ENCODE data around the gene COL18A1. TPM values are rescaled to one million over a fixed set of nuclear protein-coding genes. Genes with fewer than 3 reads are reported as not detected.
"Not testable (repeated sequence)": the region's sequence is repeated elsewhere in the genome, so short reads cannot be mapped to it uniquely, and the experiment has no call there.

COL18A1 gene
- total RNA-seq, 1 donor from 2014 or later = 6.4 TPM

DNA sequence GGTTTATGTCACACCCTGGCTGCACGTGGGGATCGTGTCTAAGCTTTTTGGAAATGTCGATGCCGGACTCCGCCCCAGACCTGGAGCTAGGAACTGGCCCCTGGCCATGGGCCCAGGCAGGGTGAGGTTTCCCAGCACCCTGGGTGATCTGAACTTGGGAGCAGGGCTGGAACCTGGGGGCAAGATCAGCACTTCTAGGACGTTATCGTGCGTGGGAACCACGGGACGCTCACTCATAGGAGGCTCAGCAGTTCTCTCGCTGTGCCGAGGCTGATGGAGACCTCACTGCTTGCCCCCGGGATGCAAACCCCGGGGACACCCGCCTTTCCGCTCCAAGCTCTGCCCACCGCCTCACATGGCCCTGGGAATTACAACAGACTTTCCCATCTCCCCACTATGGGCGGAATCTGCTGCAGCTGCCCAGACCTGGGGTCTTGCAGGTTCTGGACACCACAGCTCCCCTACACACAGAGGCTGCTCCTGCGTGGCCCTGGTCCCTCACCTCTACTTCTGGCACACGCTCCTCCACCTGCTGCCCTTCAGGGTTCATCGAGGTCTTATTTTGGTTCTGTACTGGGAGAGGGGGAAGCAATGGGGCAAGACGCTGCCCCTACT, 35.9 kb downstream of the COL18A1 start:
- intact Hi-C loops (cut with micrococcal nuclease) = no loop called here

GRCh38 chr21:45441431-45442255, 36.7 kb downstream of the COL18A1 start:
- intact Hi-C loops (cut with micrococcal nuclease) = no loop called here

DNA sequence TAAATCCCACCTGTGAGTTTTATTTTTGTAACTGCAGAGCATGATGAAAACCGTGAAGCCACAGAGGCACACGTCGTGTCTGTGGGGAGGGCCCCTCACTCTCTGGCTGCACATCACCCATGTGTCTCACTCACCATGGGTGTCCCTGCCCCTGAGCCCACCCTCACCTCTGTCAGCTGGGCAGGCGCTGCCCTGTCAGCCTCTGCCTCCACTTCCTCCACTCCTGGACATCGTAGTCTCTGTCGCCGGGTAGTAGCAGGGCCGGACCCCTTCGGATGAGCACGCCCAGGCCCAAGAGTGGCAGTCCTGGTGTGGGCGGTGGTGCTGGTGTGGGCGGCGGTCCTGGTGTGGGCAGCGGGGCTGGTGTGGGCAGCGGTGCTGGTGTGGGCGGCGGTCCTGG, 37.3 kb downstream of the COL18A1 start:
- intact Hi-C loops (cut with micrococcal nuclease) = no loop called here

- intact Hi-C loops (cut with micrococcal nuclease) = not testable (repeated sequence)
These were observed 38.0 kb downstream of the COL18A1 start for GRCh38 chr21:45442686-45443594.

GRCh38 chr21:45443595-45444181, 38.7 kb downstream of the COL18A1 start:
- intact Hi-C loops (cut with micrococcal nuclease) = no loop called here

GRCh38 chr21:45444385-45444784, 39.4 kb downstream of the COL18A1 start:
- intact Hi-C loops (cut with micrococcal nuclease) = no loop called here

- intact Hi-C loops (cut with micrococcal nuclease) = no loop called here
These were observed 40.4 kb downstream of the COL18A1 start for GRCh38 chr21:45445369-45445768.

DNA sequence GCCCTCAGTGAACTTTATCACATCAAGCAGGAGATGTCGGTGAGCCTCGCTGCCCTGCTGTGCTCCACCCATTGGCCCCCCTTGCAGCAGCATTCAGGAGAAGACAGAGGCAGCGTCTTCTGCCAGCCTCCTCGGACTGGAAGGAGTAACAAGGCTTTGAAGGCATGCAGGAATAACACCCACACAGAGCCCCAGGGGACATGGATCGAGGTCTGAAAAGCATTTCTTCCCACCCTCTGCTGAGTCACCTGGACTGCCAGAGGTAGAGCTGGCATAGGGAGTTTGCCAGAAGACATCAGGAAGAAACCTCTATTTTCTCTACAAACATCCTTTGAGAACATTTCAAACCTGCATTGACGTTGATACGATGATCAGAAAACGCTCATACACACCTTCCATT, 42.9 kb downstream of the COL18A1 start:
- intact Hi-C loops (cut with micrococcal nuclease) = no loop called here

DNA sequence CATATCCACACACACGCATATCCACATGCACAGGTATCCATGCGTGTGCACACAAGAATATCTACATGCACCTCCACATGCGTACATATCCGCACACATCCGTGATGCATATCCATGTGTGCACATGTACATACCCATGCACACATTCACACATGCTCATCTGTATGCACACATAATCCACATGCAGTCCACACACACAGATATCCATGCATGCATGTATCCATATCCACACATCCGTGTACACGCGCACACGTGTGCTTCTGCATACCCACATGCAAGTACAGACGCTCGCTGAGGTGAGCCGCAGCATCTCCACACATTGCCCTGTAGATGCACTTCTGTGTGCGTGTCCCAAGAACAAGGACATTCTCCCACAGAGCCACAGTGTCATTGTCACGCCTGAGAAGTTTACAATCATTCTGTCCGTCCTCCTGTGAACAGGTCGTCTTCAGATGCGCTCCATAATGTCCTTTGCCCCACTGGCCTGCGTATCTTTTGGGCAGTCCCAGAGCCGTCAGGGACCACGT, 43.4 kb downstream of the COL18A1 start:
- intact Hi-C loops (cut with micrococcal nuclease) = no loop called here

GRCh38 chr21:45448810-45449657, 44.1 kb downstream of the COL18A1 start:
- intact Hi-C loops (cut with micrococcal nuclease) = no loop called here

GRCh38 chr21:45449658-45450422, 44.9 kb downstream of the COL18A1 start:
- intact Hi-C loops (cut with micrococcal nuclease) = no loop called here

GRCh38 chr21:45450423-45451090, 45.6 kb downstream of the COL18A1 start:
- intact Hi-C loops (cut with micrococcal nuclease) = no loop called here

DNA sequence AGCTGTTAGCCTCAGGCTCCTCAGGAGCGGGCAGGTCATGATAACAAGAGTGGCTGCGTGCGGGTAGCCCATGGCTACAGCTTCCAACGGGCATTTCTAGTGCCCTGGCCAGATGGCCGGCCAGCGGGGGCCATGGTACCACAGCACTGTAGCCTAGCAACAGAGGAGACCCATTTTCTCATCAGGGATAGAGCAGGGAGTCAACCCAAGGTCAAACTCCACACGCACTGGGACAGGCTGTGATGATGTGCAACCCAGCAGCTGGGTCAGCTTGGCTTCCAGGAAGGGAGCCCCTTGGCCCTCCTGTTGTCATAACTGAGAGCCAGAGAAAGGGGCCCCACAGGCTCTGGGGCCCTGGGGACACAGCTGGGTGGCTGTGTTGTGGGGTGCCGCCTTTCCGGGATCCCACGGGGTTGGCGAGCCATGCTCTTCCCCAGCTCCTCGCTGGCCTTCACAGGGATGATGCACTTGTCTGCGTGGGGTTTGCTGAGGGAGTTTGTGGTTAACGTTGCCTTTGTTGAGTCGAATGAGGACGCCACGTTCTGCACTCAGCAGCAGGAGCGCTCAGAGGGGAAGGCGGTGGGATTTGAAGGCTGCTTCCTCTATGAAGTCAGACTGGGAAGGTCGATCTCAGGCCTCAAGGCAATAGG, 46.3 kb downstream of the COL18A1 start:
- intact Hi-C loops (cut with micrococcal nuclease) = no loop called here

- intact Hi-C loops (cut with micrococcal nuclease) = no loop called here
These were observed 46.8 kb downstream of the COL18A1 start for GRCh38 chr21:45451771-45452182.

- intact Hi-C loops (cut with micrococcal nuclease) = no loop called here
These were observed 47.8 kb downstream of the COL18A1 start for GRCh38 chr21:45452696-45453307.

DNA sequence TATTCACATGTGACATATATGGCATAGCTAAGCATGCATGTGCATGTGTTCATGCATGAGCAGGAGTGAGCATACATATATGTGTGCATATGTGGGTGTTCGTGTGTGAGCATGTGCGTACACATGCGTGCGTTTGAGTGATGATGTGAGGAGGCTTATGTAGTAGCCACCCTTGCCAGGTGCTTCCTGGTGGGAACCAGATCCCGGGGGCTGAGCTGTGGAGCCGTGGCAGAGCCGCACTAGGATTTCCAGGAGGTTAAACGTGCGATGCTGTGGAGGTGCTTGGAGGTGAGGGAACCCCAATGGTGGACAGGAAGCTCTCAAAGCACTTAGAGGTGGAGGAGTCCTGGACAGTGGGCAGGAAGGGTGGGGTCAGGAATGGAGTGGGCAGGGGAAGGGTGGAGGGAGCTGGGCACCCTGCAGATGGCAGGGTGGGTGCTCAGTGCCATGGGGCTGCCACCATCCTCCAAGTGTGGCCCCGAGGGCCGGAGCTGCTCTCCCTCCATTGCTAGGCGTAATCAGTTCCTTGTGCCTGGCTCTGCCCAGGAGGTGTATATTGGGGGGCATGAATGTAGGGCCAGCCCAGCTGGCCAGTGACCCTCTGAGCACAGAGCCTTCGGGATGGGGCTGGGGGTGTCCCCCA, 48.5 kb downstream of the COL18A1 start:
- intact Hi-C loops (cut with micrococcal nuclease) = no loop called here

Data from T-helper 2 cell treated with Interferon-gamma antibody and Interleukin-4, amounts not matched to agents 100 ng/mL and 5 ng/mL, for 36 hours (primary cell).